Body of pancreas (tissue), 4 donors: ENCODE data around the gene UBE2M. TPM values are rescaled to one million over a fixed set of nuclear protein-coding genes. Genes with fewer than 3 reads are reported as not detected.
A peak's percentile ranks its signal among the peaks of the same experiment; 100 is the strongest.

Experiments
- ATAC-seq: fragments of 150-250 bp; one replicate; pipeline ENCODE4 v1.9.1; 2016
- DNase-seq, 4 donors: peaks; one replicate each; pipeline ENCODE4 v3.0.0-alpha.2; 2019
- H3K27ac ChIP-seq, 4 donors: fragments of 200-600 bp; sonication (generic); 1 replicate in 3 of 4; 2 replicates in 1 of 4; pipeline versions ENCODE4 v1.5.1 to v1.6.1; 2016 to 2019; ENCODE audit warnings: mild to moderate bottlenecking in 1 of 4, mixed read lengths in 1 of 4, moderate library complexity in 1 of 4
- H3K27me3 ChIP-seq, 2 donors: fragments of 200-600 bp; sonication (generic); one replicate each; pipeline ENCODE4 v1.6.0; 2016; ENCODE audit warnings: mild to moderate bottlenecking in 1 of 2
- H3K36me3 ChIP-seq, 2 donors: fragments of 200-600 bp; sonication (generic); replicated peaks in 1 of 2; 2 replicates each; pipeline ENCODE4 v1.5.1; 2016; ENCODE audit warnings: low read depth in 2 of 2; ENCODE audit not compliant: insufficient read depth in 1 of 2
- H3K4me1 ChIP-seq: fragments of 200-600 bp; sonication (generic); one replicate; pipeline ENCODE4 v1.6.0; 2016
- H3K4me3 ChIP-seq, 2 donors: fragments of 200-600 bp; sonication (generic); 1 replicate in 1 of 2; 2 replicates in 1 of 2; pipeline ENCODE4 v1.5.1; 2016 to 2019
- H3K9me3 ChIP-seq, 3 donors: fragments of 200-600 bp; sonication (generic); 1 replicate in 2 of 3; 2 replicates in 1 of 3; pipeline ENCODE4 v1.5.1; 2016
- CTCF ChIP-seq, 7 experiments: fragments of 450-650 bp in 4 of 7; fragments of 200-600 bp in 3 of 7; sonication (generic) in 3 of 7; IDR thresholded peaks; one replicate each; pipeline ENCODE4 v1.5.1; 2016 to 2019; ENCODE audit warnings: antibody characterized with exemption in 7 of 7
- POLR2A ChIP-seq, 3 donors: fragments of 450-650 bp; IDR thresholded peaks; one replicate each; pipeline ENCODE4 v1.6.1; 2016; ENCODE audit warnings: antibody characterized with exemption in 3 of 3, mild to moderate bottlenecking in 2 of 3
- WGBS, 2 donors: methylation state at CpG; one replicate each; pipeline ENCODE4 v1.1.5; 2017; 5-methylcytosine and 5-hydroxymethylcytosine counted together
- intact Hi-C: fragments of 100-400 bp; cut with DNase I; formaldehyde crosslinking; loops from one replicate; pipeline ENCODE4 v1.15.1; 2023
- total RNA-seq, 2 donors: library from RNA; depleted of rRNA; stranded (reverse); fragments of >200 nt; gene quantifications; one replicate each; pipeline ENCODE4 v1.1.0, GENCODE V29; 2016

Gene UBE2M
- total RNA-seq, 2 donors from 2014 or later = 10.5 to 11.7 TPM

DNA sequence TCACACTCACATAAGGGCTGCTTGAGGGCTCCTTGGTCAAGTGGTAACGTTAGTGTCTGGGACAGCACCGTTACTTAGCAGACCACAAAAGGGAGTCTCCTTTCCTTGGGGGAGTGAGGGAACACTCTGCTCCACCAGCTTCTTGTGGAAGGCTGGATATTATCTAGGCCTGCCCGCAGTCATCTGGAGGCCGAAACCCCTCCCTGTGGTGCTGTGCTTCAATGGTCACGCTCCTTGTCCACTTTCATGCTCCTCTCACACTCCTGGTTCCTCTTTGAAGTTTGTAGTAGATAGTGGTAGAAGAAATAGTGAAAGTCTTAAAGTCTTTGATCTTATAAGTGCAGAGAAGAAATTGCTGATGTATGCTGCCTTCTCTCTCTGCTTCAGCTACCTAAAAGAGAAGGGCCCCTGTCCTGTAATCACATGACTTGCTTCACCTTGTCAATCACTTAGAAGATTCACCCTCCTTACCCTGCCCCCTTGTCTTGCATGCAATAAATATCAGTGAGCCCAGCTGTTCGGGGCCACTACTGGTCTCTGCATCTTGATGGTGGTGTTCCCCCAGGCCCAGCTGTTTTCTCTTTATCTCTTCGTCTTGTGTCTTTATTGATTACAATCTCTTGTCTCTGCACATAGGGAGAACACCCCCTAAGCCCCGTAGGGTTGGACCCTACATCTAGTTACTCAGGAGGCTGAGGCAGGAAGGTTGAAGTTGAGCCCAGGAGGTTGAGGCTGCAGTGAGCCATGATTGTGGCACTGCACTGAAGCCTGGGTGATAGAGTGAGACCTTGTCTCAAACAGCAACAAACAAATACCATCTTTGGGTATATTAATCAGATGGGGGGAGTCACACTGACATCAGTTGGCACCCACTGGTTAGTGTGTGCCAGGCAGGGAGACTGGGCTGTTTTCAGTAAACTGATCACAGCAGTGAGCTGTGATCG is 26.4 kb upstream of the UBE2M start:
- no peak overlapping the region for H3K27ac ChIP-seq
- H3K4me1 ChIP-seq = peaks cover 23% of the 10 kb centered on the region
- TF ChIP-seq POLR2A (IDR thresholded peaks at IDR 0.05) (no peak), CTCF (IDR thresholded peaks at IDR 0.05) (no peak)
- ATAC-seq (no peak), DNase-seq (no peak)
- H3K27me3 ChIP-seq = no peaks in the 10 kb centered on the region
- H3K36me3 ChIP-seq = peaks cover 0 to 3% of the 10 kb centered on the region in 2 donors
- no peak overlapping the region for H3K4me3 ChIP-seq
- no peaks in the 10 kb centered on the region for H3K9me3 ChIP-seq
- intact Hi-C loops = no loop called here
- WGBS, 2 donors = 77 to 91% methylated on average over 9 of the region's 9 CpGs

DNA sequence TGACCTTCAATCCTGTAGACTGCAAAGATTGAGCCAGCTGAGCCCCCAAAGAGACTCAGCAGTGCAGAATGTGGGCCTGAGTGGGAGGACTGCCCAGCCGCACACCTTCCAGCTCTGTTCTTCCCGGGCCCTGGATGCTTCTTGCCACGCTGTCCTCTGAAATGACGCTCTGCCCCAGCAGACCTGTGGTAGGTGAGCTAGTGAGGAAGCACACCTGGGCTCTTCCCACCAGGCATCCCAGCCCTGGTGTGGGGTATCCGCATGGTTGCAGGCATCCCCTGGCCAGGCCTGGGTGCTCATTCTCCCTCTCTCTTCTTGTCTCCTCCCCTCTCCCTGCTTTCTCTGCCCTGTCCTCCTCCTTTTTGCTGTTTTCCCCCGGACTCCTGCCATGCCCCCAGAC is 24.6 kb upstream of the UBE2M start:
- WGBS, 2 donors = 66 to 73% methylated on average over 6 of the region's 6 CpGs
- intact Hi-C loops = no loop called here
- no peak for TF ChIP-seq POLR2A (IDR thresholded peaks at IDR 0.05)
- TF ChIP-seq CTCF (IDR thresholded peaks at IDR 0.05) = no peak
- DNase-seq = peak in 1 of 4 donors; percentile 13
- no peak overlapping the region for H3K4me3 ChIP-seq
- H3K27ac ChIP-seq = peak overlapping the region in 1 of 4 donors; percentile 6
- peaks cover 0 to 3% of the 10 kb centered on the region in 2 donors for H3K36me3 ChIP-seq
- H3K27me3 ChIP-seq = no peaks in the 10 kb centered on the region
- ATAC-seq = no peak
- no peaks in the 10 kb centered on the region for H3K9me3 ChIP-seq
- peaks cover 23% of the 10 kb centered on the region for H3K4me1 ChIP-seq

DNA sequence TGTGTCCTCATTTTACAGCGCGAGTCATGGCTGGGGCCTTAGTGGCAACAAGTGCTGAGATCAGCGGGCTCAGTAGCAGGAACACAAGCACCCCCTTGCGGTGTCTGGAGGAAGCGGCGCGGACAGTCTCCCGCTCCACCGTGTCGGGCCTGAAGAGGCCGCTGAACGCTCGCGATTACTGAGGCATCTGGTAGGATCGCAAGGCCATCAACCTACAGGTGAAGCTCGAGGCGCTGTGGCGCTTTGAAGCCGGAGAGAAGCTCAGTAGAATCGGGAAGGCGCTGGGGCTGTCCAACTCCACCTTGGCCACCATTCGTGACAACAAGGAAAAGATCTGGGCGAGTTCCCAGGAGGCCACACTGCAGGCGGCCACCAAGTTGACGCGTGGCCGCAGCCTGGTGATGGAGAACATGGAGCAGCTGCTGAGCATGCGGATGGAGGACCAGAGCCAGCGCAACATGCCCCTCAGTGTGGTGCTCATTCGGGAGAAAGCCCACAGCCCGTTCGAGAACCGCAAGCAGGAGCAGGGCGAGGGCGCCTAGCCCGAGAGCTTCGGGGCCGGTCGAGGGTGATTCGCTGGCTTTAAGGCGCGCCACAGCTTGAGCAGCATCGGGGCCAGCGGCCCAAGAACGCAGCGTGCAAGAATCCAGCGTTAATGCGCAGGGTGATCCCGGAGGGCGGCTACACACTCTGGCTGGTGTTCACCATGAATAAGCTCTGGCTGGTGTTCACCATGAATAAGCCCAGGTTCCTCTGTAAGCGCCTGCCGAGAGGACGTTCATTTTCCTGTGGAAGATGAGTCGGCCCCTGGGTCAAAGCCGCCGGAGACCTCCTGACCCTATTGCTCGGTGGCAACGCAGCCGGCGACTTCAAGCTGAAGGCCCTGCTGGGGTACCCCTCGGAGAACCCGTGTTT is 23.1 kb upstream of the UBE2M start:
- peaks cover 0 to 3% of the 10 kb centered on the region in 2 donors for H3K36me3 ChIP-seq
- H3K27ac ChIP-seq = peak overlapping the region in 1 of 4 donors; percentile 14
- H3K27me3 ChIP-seq = no peaks in the 10 kb centered on the region
- intact Hi-C loops = no loop called here
- H3K4me3 ChIP-seq = no peak overlapping the region
- peak; percentile 75 to 85 (median 81) for DNase-seq
- 72 to 91% methylated on average over 29 to 62 of the region's 62 CpGs for WGBS, 2 donors
- peak; percentile 90 for ATAC-seq
- TF ChIP-seq POLR2A (IDR thresholded peaks at IDR 0.05) (no peak), CTCF (IDR thresholded peaks at IDR 0.05) (peak; percentile 49 to 90 (median 72))
- H3K9me3 ChIP-seq = no peaks in the 10 kb centered on the region
- peaks cover 32% of the 10 kb centered on the region for H3K4me1 ChIP-seq

DNA sequence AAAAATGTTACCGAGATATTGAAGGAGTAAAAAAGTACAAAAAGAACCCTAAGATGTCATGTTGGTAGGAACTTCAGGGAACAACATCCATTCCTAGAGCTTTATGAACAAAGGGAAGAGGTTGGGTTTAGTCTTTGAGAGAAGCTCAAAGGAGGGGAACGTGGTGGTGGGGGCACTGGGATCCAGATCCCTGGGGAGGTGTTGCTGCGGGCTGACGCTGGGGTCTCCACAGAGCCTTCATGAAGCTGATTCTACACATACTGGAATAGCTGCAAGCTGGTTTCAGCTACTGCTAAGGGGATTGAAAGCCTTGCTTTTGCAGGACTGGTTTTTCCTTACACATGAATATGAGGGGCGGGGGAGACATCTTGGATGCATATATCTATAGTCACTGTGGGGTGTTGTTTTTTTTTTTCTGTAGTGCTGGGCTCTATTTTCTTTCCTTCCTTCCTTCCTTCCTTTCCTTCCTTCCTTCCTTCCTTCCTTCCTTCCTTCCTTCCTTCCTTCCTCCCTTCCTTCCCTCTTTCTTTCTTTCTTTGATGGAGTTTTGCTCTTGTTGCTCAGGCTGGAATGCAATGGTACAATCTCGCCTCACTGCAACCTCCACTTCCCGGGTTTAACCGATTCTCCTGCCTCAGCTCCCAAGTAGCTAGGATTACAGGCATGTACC is 21.2 kb upstream of the UBE2M start:
- H3K4me3 ChIP-seq = no peak overlapping the region
- 88 to 89% methylated on average over 8 of the region's 8 CpGs for WGBS, 2 donors

More for the DNA sequence above, 21.2 kb upstream of the UBE2M start:
- H3K27ac ChIP-seq = no peak overlapping the region
- ATAC-seq (no peak), DNase-seq (no peak)
- no peaks in the 10 kb centered on the region for H3K27me3 ChIP-seq
- H3K9me3 ChIP-seq = no peaks in the 10 kb centered on the region
- TF ChIP-seq POLR2A (IDR thresholded peaks at IDR 0.05) = no peak
- no peak for TF ChIP-seq CTCF (IDR thresholded peaks at IDR 0.05)
- intact Hi-C loops = no loop called here
- peaks cover 33% of the 10 kb centered on the region for H3K4me1 ChIP-seq
- peaks cover 0 to 3% of the 10 kb centered on the region in 2 donors for H3K36me3 ChIP-seq
